ENCODE results near the gene SEL1L3.

DNA sequence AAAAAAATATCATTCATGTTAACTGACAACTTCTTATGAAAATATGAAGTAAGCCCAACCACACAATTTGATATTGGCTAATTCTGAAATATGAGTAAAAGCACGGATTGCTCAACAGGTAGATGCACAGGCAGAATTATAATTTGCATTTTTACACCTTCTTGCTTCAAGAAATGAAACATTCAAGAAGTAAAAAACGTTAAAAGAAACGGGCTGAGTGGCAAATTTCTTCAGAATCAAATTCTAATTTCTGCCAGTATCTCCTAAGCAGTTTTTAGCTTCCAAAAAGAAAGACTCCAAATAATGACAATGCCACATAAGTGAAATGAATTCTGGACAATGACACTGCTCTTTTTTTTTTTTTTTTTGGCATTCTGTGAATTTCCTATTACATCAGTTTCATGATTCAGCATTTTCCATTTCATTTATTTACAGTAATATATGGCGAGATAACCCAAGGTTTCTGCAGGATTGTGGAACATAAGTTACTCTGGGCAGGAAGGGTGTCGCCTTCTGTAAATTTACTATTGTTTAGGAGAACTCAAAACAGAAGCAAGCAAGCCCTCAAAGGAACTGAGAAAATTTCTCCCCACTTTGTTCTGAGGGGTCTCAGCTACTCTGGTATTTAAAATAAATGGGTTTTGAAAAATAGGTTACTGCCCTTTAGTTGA is 1.4 kb downstream of the SEL1L3 start:
- TF ChIP-seq, protein P1, sequence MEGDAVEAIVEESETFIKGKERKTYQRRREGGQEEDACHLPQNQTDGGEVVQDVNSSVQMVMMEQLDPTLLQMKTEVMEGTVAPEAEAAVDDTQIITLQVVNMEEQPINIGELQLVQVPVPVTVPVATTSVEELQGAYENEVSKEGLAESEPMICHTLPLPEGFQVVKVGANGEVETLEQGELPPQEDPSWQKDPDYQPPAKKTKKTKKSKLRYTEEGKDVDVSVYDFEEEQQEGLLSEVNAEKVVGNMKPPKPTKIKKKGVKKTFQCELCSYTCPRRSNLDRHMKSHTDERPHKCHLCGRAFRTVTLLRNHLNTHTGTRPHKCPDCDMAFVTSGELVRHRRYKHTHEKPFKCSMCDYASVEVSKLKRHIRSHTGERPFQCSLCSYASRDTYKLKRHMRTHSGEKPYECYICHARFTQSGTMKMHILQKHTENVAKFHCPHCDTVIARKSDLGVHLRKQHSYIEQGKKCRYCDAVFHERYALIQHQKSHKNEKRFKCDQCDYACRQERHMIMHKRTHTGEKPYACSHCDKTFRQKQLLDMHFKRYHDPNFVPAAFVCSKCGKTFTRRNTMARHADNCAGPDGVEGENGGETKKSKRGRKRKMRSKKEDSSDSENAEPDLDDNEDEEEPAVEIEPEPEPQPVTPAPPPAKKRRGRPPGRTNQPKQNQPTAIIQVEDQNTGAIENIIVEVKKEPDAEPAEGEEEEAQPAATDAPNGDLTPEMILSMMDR (IDR thresholded peaks at IDR 0.05 in 4 of 5, conservative IDR thresholded peaks at IDR 0.05 in 1 of 5): no peak
- no peak for TF ChIP-seq POLR2A (IDR thresholded peaks at IDR 0.05)

Measured in gastrocnemius medialis (tissue), 4 donors.